Measurements from ENCODE around the gene ECT2L. TPM values are rescaled to one million over a fixed set of nuclear protein-coding genes. Genes with fewer than 3 reads are reported as not detected.

Gene ECT2L
- total and polyA plus RNA-seq, 2 of the 4 experiments (the other 2 are of a cell fraction): not detected

GRCh38 chr6:138848461-138848860 lies 52.6 kb downstream of the ECT2L start:
- no peak overlapping the region for H3K27ac ChIP-seq (ENCODE audit: insufficient read depth, low read length)
- no peak overlapping the region for H4K5ac ChIP-seq (ENCODE audit: low read depth, low read length)
- no peak overlapping the region for H2BK5ac ChIP-seq (ENCODE audit: low read depth, low read length, poor library complexity, severe bottlenecking)
- WGBS, 2 experiments (ENCODE audit: extremely low coverage in 2 of 2, insufficient read length in 1 of 2): no CpG with 5 or more reads among the region's 4 CpGs
- no peak overlapping the region for H4K8ac ChIP-seq (ENCODE audit: low read depth in 2 of 2, low read length in 2 of 2)
- H3K4me3 ChIP-seq (ENCODE audit: insufficient read depth, low read depth, low read length): no peak overlapping the region
- no TSS peak for BruUV-seq (replicated peaks)
- H2AK9ac ChIP-seq (replicated peaks; ENCODE audit: low read depth, low read length, poor library complexity): no peak overlapping the region
- in situ Hi-C loops (cut with MboI; ENCODE audit: low sequenced_read_pairs): no loop called here
- intact Hi-C loops (cut with micrococcal nuclease): no loop called here
- H4K91ac ChIP-seq (ENCODE audit: insufficient read depth, low read depth, low read length): no peak overlapping the region
- CTCF ChIA-PET: no interaction called here
- no peaks in the 10 kb centered on the region; the same call in 1 of the 2 replicates for H3K4me1 ChIP-seq (ENCODE audit: control insufficient read depth, insufficient read depth, low read length)
- no peak overlapping the region for H2BK20ac ChIP-seq (ENCODE audit: low read depth, low read length)
- TF ChIP-seq FOS (IDR thresholded peaks at IDR 0.05; ENCODE audit: low read depth, low read length) (no peak), MAFK (IDR thresholded peaks at IDR 0.05; ENCODE audit: low read depth, low read length) (no peak), MXI1 (IDR thresholded peaks at IDR 0.05; ENCODE audit: borderline replicate concordance, low read depth, low read length) (no peak), RCOR1 (IDR thresholded peaks at IDR 0.05; ENCODE audit: insufficient replicate concordance, low read length) (no peak), BHLHE40 (IDR thresholded peaks at IDR 0.05; ENCODE audit: low read depth, low read length) (no peak), NFE2L2 (IDR thresholded peaks at IDR 0.05; ENCODE audit: low read depth, low read length) (no peak), CHD1 (IDR thresholded peaks at IDR 0.05; ENCODE audit: low read depth, low read length) (no peak), CEBPB (IDR thresholded peaks at IDR 0.05; ENCODE audit: low read depth, low read length) (no peak), SMC3 (IDR thresholded peaks at IDR 0.05; ENCODE audit: low read depth, low read length) (no peak), POLR2A (IDR thresholded peaks at IDR 0.05; ENCODE audit: low read depth, low read length) (no peak), CTCF (conservative IDR thresholded peaks at IDR 0.05; ENCODE audit: low read depth, low read length) (no peak), USF2 (IDR thresholded peaks at IDR 0.05; ENCODE audit: low read depth, low read length) (no peak), RFX5 (IDR thresholded peaks at IDR 0.05; ENCODE audit: low read depth, low read length) (no peak), RAD21 (IDR thresholded peaks at IDR 0.05; ENCODE audit: low read length) (no peak), MAZ (IDR thresholded peaks at IDR 0.05; ENCODE audit: borderline replicate concordance, low read depth, low read length) (no peak), ELK1 (IDR thresholded peaks at IDR 0.05; ENCODE audit: borderline replicate concordance, low read depth, low read length) (no peak)
- no peaks in the 10 kb centered on the region for H3K9me3 ChIP-seq (ENCODE audit: control insufficient read depth, insufficient read depth, low read length)
- H3K56ac ChIP-seq (ENCODE audit: extremely low read depth, insufficient read depth, low read length): no peak overlapping the region
- no peak overlapping the region for H3K4me2 ChIP-seq (ENCODE audit: low read depth, low read length)
- no peak overlapping the region for H3K14ac ChIP-seq (replicated peaks; ENCODE audit: low read depth, low read length)
- H3K9me1 ChIP-seq (ENCODE audit: insufficient read depth, low read length): no peaks in the 10 kb centered on the region
- no peak overlapping the region for H3K18ac ChIP-seq (ENCODE audit: low read depth, low read length)
- H2AFZ ChIP-seq (replicated peaks; ENCODE audit: low read length, poor library complexity): no peak overlapping the region
- H3K4ac ChIP-seq (ENCODE audit: low read depth, low read length): no peak overlapping the region
- H2BK15ac ChIP-seq (ENCODE audit: low read depth, low read length): no peak overlapping the region
- ATAC-seq (ENCODE audit: low read depth) (no peak), DNase-seq (no peak)
- POLR2A ChIA-PET (ENCODE audit: unreplicated experiment): no interaction called here
- no peak overlapping the region for H3K23ac ChIP-seq (ENCODE audit: low read depth, low read length)
- no peaks in the 10 kb centered on the region for H3K79me1 ChIP-seq (ENCODE audit: low read depth in 1 of 2, low read length in 2 of 2)
- dilution Hi-C loops (cut with HindIII; ENCODE audit: low sequenced_read_pairs, unreplicated experiment): no loop called here
- no peak overlapping the region for H2BK120ac ChIP-seq (ENCODE audit: low read depth, low read length)
- no peaks in the 10 kb centered on the region for H3K36me3 ChIP-seq (ENCODE audit: control insufficient read depth, insufficient read depth, low read length)
- no peaks in the 10 kb centered on the region; the same call in 1 of the 2 replicates for H3K27me3 ChIP-seq (ENCODE audit: control insufficient read depth, insufficient read depth, low read length)
- no peak overlapping the region for H2AK5ac ChIP-seq (ENCODE audit: low read depth, low read length)
- H3K9ac ChIP-seq (ENCODE audit: low read depth, low read length): no peak overlapping the region
- no peaks in the 10 kb centered on the region for H4K20me1 ChIP-seq (ENCODE audit: insufficient read depth, low read length)
